ENCODE data around the gene CEACAM4.

Gene CEACAM4

GRCh38 chr19:41627966-41628675 lies 1.2 kb upstream of the CEACAM4 start:
- H3K4me1 ChIP-seq (ENCODE audit: insufficient read depth, low read length, poor library complexity, severe bottlenecking), result no peaks in the 10 kb centered on the region
- H4K20me1 ChIP-seq (ENCODE audit: insufficient read depth, low read length, poor library complexity, severe bottlenecking), result no peaks in the 10 kb centered on the region
- H3K9ac ChIP-seq (ENCODE audit: low read depth, low read length, poor library complexity, severe bottlenecking), result no peak overlapping the region
- no peaks in the 10 kb centered on the region for H3K79me2 ChIP-seq (ENCODE audit: insufficient read depth, low read length)
- H3F3A ChIP-seq (ENCODE audit: low read depth), result no peaks in the 10 kb centered on the region
- H2AFZ ChIP-seq (ENCODE audit: low read length), result no peak overlapping the region
- no peaks in the 10 kb centered on the region for H3K36me3 ChIP-seq (ENCODE audit: insufficient read depth, low read length)
- 0 out of 2 replicates have a peak, but pooled peaks cover 4% of the 10 kb centered on the region for H3K9me3 ChIP-seq (ENCODE audit: insufficient read depth, low read depth, low read length)
- no peaks in the 10 kb centered on the region for H3K27me3 ChIP-seq (ENCODE audit: insufficient read depth, low read length, poor library complexity, severe bottlenecking)
- no peak overlapping the region for H3K4me3 ChIP-seq (ENCODE audit: low read length, poor library complexity, severe bottlenecking)
- H3K4me2 ChIP-seq (ENCODE audit: low read depth, low read length, poor library complexity, severe bottlenecking), result no peak overlapping the region
- TF ChIP-seq CTCF (conservative IDR thresholded peaks at IDR 0.05; ENCODE audit: low read length) (no peak), EZH2phosphoT487 (IDR thresholded peaks at IDR 0.05; ENCODE audit: borderline replicate concordance) (no peak)
- no peaks in the 10 kb centered on the region for H3K9me2 ChIP-seq (replicated peaks; ENCODE audit: low read depth, low read length)

- Histone ChIP-seq H2AFZ (ENCODE audit: low read length) (no peak overlapping the region), H3K4me1 (ENCODE audit: insufficient read depth, low read length, poor library complexity, severe bottlenecking) (no peaks in the 10 kb centered on the region), H3K36me3 (ENCODE audit: insufficient read depth, low read length) (no peaks in the 10 kb centered on the region), H3F3A (ENCODE audit: low read depth) (no peaks in the 10 kb centered on the region), H3K27me3 (ENCODE audit: insufficient read depth, low read length, poor library complexity, severe bottlenecking) (no peaks in the 10 kb centered on the region), H4K20me1 (ENCODE audit: insufficient read depth, low read length, poor library complexity, severe bottlenecking) (no peaks in the 10 kb centered on the region), H3K9me2 (replicated peaks; ENCODE audit: low read depth, low read length) (no peaks in the 10 kb centered on the region), H3K9ac (ENCODE audit: low read depth, low read length, poor library complexity, severe bottlenecking) (no peak overlapping the region), H3K9me3 (ENCODE audit: insufficient read depth, low read depth, low read length) (0 out of 2 replicates have a peak, but pooled peaks cover 4% of the 10 kb centered on the region), H3K4me2 (ENCODE audit: low read depth, low read length, poor library complexity, severe bottlenecking) (no peak overlapping the region), H3K79me2 (ENCODE audit: insufficient read depth, low read length) (no peaks in the 10 kb centered on the region), H3K4me3 (ENCODE audit: low read length, poor library complexity, severe bottlenecking) (no peak overlapping the region)
- TF ChIP-seq EZH2phosphoT487 (IDR thresholded peaks at IDR 0.05; ENCODE audit: borderline replicate concordance), result no peak
- TF ChIP-seq CTCF (conservative IDR thresholded peaks at IDR 0.05; ENCODE audit: low read length), result no peak
These were observed 596 bp downstream of the CEACAM4 start for GRCh38 chr19:41626278-41626677.

- Histone ChIP-seq H3K9me3 (ENCODE audit: insufficient read depth, low read depth, low read length) (no peaks in the 10 kb centered on the region), H4K20me1 (ENCODE audit: insufficient read depth, low read length, poor library complexity, severe bottlenecking) (no peaks in the 10 kb centered on the region), H3F3A (ENCODE audit: low read depth) (no peaks in the 10 kb centered on the region), H3K36me3 (ENCODE audit: insufficient read depth, low read length) (no peaks in the 10 kb centered on the region), H2AFZ (ENCODE audit: low read length) (no peak overlapping the region), H3K4me1 (ENCODE audit: insufficient read depth, low read length, poor library complexity, severe bottlenecking) (no peaks in the 10 kb centered on the region), H3K9ac (ENCODE audit: low read depth, low read length, poor library complexity, severe bottlenecking) (no peak overlapping the region), H3K4me2 (ENCODE audit: low read depth, low read length, poor library complexity, severe bottlenecking) (no peak overlapping the region), H3K9me2 (replicated peaks; ENCODE audit: low read depth, low read length) (no peaks in the 10 kb centered on the region), H3K79me2 (ENCODE audit: insufficient read depth, low read length) (no peaks in the 10 kb centered on the region), H3K4me3 (ENCODE audit: low read length, poor library complexity, severe bottlenecking) (no peak overlapping the region), H3K27me3 (ENCODE audit: insufficient read depth, low read length, poor library complexity, severe bottlenecking) (no peaks in the 10 kb centered on the region)
- no peak for TF ChIP-seq EZH2phosphoT487 (IDR thresholded peaks at IDR 0.05; ENCODE audit: borderline replicate concordance)
- no peak for TF ChIP-seq CTCF (conservative IDR thresholded peaks at IDR 0.05; ENCODE audit: low read length)
These were observed 1.9 kb downstream of the CEACAM4 start for GRCh38 chr19:41624937-41625336.
